CD4-positive, alpha-beta T cell treated with Interferon gamma for 1 hour (primary cell): Measurements from ENCODE around the gene SLC66A1.

Experiments
- DNase-seq: peaks from one replicate; pipeline ENCODE4 v3.0.0-alpha.2; 2020

SLC66A1 gene

GRCh38 chr1:19343617-19344350 lies 31.7 kb downstream of the SLC66A1 start:
- no peak for DNase-seq

GRCh38 chr1:19344372-19344810 lies 32.3 kb downstream of the SLC66A1 start:
- DNase-seq = peak; percentile 12

GRCh38 chr1:19344831-19345230 lies 32.7 kb downstream of the SLC66A1 start:
- DNase-seq = no peak

- no peak for DNase-seq
Observed at GRCh38 chr1:19345391-19345790, 33.3 kb downstream of the SLC66A1 start.

GRCh38 chr1:19346026-19346425 lies 33.9 kb downstream of the SLC66A1 start:
- no peak for DNase-seq

- DNase-seq = no peak
Observed at GRCh38 chr1:19347533-19348172, 35.5 kb downstream of the SLC66A1 start.

- no peak for DNase-seq
Observed at GRCh38 chr1:19348441-19349198, 36.5 kb downstream of the SLC66A1 start.

GRCh38 chr1:19349999-19350398 lies 37.9 kb downstream of the SLC66A1 start:
- DNase-seq = no peak

- DNase-seq = no peak
Observed at GRCh38 chr1:19350566-19350965, 38.4 kb downstream of the SLC66A1 start.

- no peak for DNase-seq
Observed at GRCh38 chr1:19351873-19352272, 39.7 kb downstream of the SLC66A1 start.

- no peak for DNase-seq
Observed at GRCh38 chr1:19352839-19353238, 40.7 kb downstream of the SLC66A1 start.

GRCh38 chr1:19353596-19353995 lies 41.5 kb downstream of the SLC66A1 start:
- DNase-seq = no peak

- no peak for DNase-seq
Observed at GRCh38 chr1:19354531-19354981, 42.4 kb downstream of the SLC66A1 start.

- no peak for DNase-seq
Observed at GRCh38 chr1:19356266-19356665, 44.1 kb downstream of the SLC66A1 start.

GRCh38 chr1:19357299-19357986 lies 45.3 kb downstream of the SLC66A1 start:
- no peak for DNase-seq

- no peak for DNase-seq
Observed at GRCh38 chr1:19358710-19359109, 46.6 kb downstream of the SLC66A1 start.

GRCh38 chr1:19359357-19359756 lies 47.2 kb downstream of the SLC66A1 start:
- DNase-seq = no peak

GRCh38 chr1:19360016-19360415 lies 47.9 kb downstream of the SLC66A1 start:
- no peak for DNase-seq

GRCh38 chr1:19360432-19360831 lies 48.3 kb downstream of the SLC66A1 start:
- no peak for DNase-seq

- no peak for DNase-seq
Observed at GRCh38 chr1:19360843-19361610, 48.9 kb downstream of the SLC66A1 start.

- DNase-seq = no peak
Observed at GRCh38 chr1:19361611-19362147, 49.6 kb downstream of the SLC66A1 start.

- DNase-seq = no peak
Observed at GRCh38 chr1:19363536-19364152, 51.5 kb downstream of the SLC66A1 start.
